KMS-11 (cell line): ENCODE measurements around the gene BAX.

Source experiments
- H2AFZ ChIP-seq: fragments of 200-600 bp; sonication (generic); 2 replicates; pipeline ENCODE4 v1.6.1; 2016; ENCODE audit warnings: antibody characterized with exemption, mixed run types, low read depth
- H3K27ac ChIP-seq: fragments of 200-600 bp; sonication (generic); 2 replicates; pipeline ENCODE4 v1.6.1; 2016; ENCODE audit warnings: mild to moderate bottlenecking, mixed run types
- H3K27me3 ChIP-seq: fragments of 200-600 bp; sonication (generic); 2 replicates; pipeline ENCODE4 v1.6.1; 2017; ENCODE audit warnings: mild to moderate bottlenecking, low read depth, mixed run types, moderate library complexity; ENCODE audit not compliant: insufficient read depth
- H3K36me3 ChIP-seq: fragments of 200-600 bp; sonication (generic); 2 replicates; pipeline ENCODE4 v1.6.1; 2017; ENCODE audit warnings: mild to moderate bottlenecking, mixed run types; ENCODE audit not compliant: insufficient read depth
- H3K4me1 ChIP-seq: fragments of 200-600 bp; sonication (generic); 2 replicates; pipeline ENCODE4 v1.6.1; 2016; ENCODE audit warnings: mild to moderate bottlenecking, low read depth, mixed run types; ENCODE audit not compliant: poor library complexity, severe bottlenecking
- H3K4me2 ChIP-seq: fragments of 200-600 bp; sonication (generic); 2 replicates; pipeline ENCODE4 v1.7.0; 2016; ENCODE audit warnings: mild to moderate bottlenecking, mixed run types
- H3K4me3 ChIP-seq: fragments of 200-600 bp; sonication (generic); IDR thresholded peaks from 2 replicates; pipeline ENCODE4 v1.6.1; 2017; ENCODE audit warnings: low read depth, low read length, mixed read lengths; ENCODE audit not compliant: insufficient read depth
- H3K79me2 ChIP-seq: fragments of 200-600 bp; sonication (generic); 2 replicates; pipeline ENCODE4 v1.6.1; 2016; ENCODE audit warnings: low read depth, mixed run types; ENCODE audit not compliant: insufficient read depth
- H3K9ac ChIP-seq: fragments of 200-600 bp; sonication (generic); 2 replicates; pipeline ENCODE4 v1.6.1; 2016; ENCODE audit warnings: mild to moderate bottlenecking, mixed run types
- H4K20me1 ChIP-seq: fragments of 200-600 bp; sonication (generic); 2 replicates; pipeline ENCODE4 v1.6.1; 2016; ENCODE audit warnings: mild to moderate bottlenecking, mixed run types; ENCODE audit not compliant: insufficient read depth
- TF ChIP-seq, protein P1 (sequence below): fragments of 200-600 bp; sonication (generic); conservative IDR thresholded peaks from 2 replicates; pipeline ENCODE4 v1.6.1; 2017; ENCODE audit warnings: low read depth, mild to moderate bottlenecking, antibody characterized with exemption, low read length, moderate library complexity, mixed read lengths

BAX gene

DNA sequence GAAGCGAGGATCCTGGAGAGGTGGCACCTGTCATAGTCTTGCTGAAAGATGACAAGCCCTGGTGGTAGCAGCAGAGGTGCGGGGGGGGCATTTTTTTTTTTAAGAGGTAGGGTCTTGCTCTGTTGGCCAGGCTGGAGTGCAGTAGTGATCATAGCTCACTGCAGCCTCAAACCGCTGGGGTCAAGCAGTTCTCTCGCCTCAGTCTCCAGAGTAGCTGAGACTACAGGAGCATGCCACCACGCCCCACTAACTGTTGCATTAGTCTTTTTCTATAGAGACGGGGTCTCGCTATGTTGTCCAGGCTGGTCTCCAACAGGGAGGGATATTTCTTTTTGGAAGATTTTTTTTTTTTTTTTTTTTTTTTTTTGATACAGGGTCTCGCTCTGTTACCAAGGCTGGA lies 3.3 kb downstream of the BAX start:
- H2AFZ ChIP-seq: no peak overlapping the region
- no peaks in the 10 kb centered on the region for H3K27me3 ChIP-seq
- peaks cover 10% of the 10 kb centered on the region; the same call in 1 of the 2 replicates for H3K79me2 ChIP-seq
- H3K36me3 ChIP-seq: no peaks in the 10 kb centered on the region
- H3K27ac ChIP-seq: no peak overlapping the region
- H3K4me3 ChIP-seq: no peak overlapping the region
- no peak overlapping the region for H3K4me2 ChIP-seq
- H3K9ac ChIP-seq: no peak overlapping the region
- TF ChIP-seq, protein P1, sequence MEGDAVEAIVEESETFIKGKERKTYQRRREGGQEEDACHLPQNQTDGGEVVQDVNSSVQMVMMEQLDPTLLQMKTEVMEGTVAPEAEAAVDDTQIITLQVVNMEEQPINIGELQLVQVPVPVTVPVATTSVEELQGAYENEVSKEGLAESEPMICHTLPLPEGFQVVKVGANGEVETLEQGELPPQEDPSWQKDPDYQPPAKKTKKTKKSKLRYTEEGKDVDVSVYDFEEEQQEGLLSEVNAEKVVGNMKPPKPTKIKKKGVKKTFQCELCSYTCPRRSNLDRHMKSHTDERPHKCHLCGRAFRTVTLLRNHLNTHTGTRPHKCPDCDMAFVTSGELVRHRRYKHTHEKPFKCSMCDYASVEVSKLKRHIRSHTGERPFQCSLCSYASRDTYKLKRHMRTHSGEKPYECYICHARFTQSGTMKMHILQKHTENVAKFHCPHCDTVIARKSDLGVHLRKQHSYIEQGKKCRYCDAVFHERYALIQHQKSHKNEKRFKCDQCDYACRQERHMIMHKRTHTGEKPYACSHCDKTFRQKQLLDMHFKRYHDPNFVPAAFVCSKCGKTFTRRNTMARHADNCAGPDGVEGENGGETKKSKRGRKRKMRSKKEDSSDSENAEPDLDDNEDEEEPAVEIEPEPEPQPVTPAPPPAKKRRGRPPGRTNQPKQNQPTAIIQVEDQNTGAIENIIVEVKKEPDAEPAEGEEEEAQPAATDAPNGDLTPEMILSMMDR: no peak
- H3K4me1 ChIP-seq: peaks cover 17% of the 10 kb centered on the region
- no peaks in the 10 kb centered on the region for H4K20me1 ChIP-seq

DNA sequence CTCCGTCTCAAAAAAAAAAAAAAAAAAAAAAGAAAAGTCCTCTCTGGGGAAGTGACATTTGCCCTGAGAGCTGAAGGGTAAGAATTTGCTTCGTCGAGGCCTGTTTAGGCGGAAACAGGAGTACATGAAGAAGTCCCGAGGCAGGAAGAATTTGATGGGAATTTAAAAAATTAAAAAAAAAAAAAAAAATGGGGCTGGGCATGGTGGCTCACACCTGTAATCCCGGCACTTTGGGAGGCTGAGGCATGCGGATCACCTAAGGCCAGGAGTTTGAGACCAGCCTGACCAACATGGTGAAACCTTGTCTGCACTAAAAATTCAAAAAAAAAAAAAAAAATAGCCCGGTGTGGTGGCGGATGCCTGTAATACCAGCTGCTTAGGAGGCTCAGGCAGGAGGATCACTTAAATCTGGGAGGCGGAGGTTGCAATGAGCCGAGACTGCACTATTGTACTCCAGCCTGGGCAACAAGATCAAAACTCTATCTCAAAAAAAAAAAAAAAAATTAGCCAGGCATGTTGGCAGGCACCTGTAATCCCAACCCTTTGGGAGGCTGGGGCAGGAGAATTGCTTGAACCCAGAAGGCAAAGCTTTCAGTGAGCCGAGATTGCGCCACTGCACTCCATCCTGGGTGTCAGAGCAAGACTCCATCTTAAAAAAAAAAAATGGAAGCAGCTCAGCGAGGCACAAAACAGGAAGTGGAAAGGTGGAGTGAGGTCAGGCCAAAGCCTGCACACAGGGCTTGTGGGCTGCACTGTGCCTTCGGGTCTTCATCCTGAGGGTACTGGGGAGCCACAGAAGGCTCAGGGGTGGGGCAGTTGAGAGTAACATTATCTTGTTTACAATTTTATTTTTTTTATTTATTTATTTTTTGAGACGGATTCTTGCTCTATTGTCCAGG lies 4.9 kb downstream of the BAX start:
- H3K4me1 ChIP-seq: peaks cover 27% of the 10 kb centered on the region
- H3K4me3 ChIP-seq: no peak overlapping the region
- H3K27me3 ChIP-seq: no peaks in the 10 kb centered on the region
- no peaks in the 10 kb centered on the region for H4K20me1 ChIP-seq
- peaks cover 10% of the 10 kb centered on the region; the same call in 1 of the 2 replicates for H3K79me2 ChIP-seq
- H3K36me3 ChIP-seq: no peaks in the 10 kb centered on the region
- no peak overlapping the region for H3K4me2 ChIP-seq
- H3K27ac ChIP-seq: no peak overlapping the region
- no peak overlapping the region for H2AFZ ChIP-seq
- no peak overlapping the region for H3K9ac ChIP-seq
- TF ChIP-seq, protein P1: no peak

DNA sequence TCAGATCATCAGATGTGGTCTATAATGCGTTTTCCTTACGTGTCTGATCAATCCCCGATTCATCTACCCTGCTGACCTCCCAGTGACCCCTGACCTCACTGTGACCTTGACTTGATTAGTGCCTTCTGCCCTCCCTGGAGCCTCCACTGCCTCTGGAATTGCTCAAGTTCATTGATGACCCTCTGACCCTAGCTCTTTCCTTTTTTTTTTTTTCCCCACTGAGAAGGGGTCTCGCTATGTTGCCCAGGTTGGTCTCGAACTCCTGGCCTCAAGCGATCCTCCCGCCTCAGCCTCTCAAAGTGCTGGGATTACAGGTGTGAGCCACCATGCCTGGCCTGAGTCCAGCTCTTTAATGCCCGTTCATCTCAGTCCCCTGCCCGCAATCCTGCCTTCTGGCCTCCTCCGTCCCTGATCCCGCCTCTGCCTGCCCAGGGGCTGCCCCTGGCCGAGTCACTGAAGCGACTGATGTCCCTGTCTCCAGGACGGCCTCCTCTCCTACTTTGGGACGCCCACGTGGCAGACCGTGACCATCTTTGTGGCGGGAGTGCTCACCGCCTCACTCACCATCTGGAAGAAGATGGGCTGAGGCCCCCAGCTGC lies 6.5 kb downstream of the BAX start:
- Histone ChIP-seq H4K20me1 (no peaks in the 10 kb centered on the region), H3K27ac (no peak overlapping the region), H3K4me3 (no peak overlapping the region), H2AFZ (no peak overlapping the region), H3K9ac (no peak overlapping the region), H3K36me3 (no peaks in the 10 kb centered on the region), H3K79me2 (peaks cover 2% of the 10 kb centered on the region; the same call in 1 of the 2 replicates), H3K27me3 (no peaks in the 10 kb centered on the region), H3K4me2 (no peak overlapping the region), H3K4me1 (peaks cover 24% of the 10 kb centered on the region)
- TF ChIP-seq, protein P1: no peak

DNA sequence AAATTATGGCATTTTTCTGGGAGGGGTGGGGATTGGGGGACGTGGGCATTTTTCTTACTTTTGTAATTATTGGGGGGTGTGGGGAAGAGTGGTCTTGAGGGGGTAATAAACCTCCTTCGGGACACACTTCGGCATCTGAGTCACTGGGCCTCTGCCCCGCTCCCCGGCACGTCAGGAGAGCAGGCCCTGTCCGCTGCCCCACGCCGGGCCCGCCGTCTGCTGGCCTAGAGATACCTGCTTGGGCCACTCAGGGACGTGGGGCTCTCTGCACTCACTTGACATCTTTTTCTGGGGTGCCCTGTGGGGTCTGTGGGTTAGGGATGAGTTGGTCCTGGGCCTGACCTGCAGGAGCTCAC lies 7.0 kb downstream of the BAX start:
- Histone ChIP-seq H3K4me1 (peaks cover 29% of the 10 kb centered on the region), H3K9ac (no peak overlapping the region), H3K27me3 (no peaks in the 10 kb centered on the region), H3K4me3 (no peak overlapping the region), H2AFZ (no peak overlapping the region), H3K79me2 (peaks cover 7% of the 10 kb centered on the region), H4K20me1 (no peaks in the 10 kb centered on the region), H3K36me3 (no peaks in the 10 kb centered on the region), H3K4me2 (no peak overlapping the region), H3K27ac (no peak overlapping the region)
- TF ChIP-seq, protein P1: no peak
